Right renal pelvis (tissue), 4 donors: Measurements from ENCODE around the gene MSI2. TPM values are rescaled to one million over a fixed set of nuclear protein-coding genes. Genes with fewer than 3 reads are reported as not detected.

Experiments
- DNase-seq, 4 donors: peaks; one replicate each; pipeline ENCODE4 v3.0.0-alpha.2; 2013; ENCODE audit warnings: low read depth in 4 of 4, low spot score in 3 of 4, missing footprints in 1 of 4
- polyA plus RNA-seq, 4 donors: library from polyadenylated mRNA; unstranded; fragments of 120-200 nt; gene quantifications; one replicate each; pipeline ENCODE4 v1.2.1, GENCODE V29; 2013; ENCODE audit not compliant: insufficient read length in 4 of 4

Gene MSI2
- polyA plus RNA-seq, 4 donors: 87.4 to 99.4 (median 98.4) TPM

DNA sequence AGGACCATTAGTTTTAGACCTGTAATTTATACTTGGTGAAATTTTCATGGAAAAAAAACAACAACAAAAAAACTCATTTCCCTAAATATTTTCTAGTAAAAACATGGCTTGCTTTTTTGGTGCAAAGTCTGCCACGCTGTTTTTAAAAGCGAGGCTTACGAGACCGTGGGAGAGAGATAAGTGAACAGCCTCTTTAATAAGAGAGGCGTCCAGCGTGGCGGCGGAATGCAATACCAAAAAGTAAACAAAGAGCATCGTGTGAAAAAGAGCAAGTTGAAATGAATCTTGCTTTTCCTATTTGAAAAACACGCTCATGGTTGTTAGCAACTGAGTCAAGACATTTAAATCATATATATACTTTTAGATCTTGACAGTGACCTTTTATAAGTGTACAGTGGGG, 10.5 kb upstream of the MSI2 start:
- no peak for DNase-seq

DNA sequence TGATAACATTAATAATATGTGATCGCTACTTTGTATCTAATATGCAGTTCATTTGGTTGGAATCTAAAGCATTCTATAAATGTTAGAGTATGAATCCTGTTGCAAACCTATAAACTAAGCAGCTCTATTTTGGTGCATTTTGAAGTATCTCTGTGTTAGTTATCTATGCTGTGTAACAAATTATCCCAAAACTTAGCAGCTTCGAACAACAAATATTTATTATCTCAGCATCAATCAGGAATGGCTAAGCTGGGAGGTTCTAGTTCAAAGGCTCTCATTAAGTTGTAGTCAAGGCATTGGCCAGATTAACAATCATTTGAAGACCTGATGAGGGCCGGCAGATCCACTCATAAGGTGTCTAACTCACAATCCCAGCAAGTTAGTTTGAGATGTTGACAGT, 10.1 kb upstream of the MSI2 start:
- no peak for DNase-seq

DNA sequence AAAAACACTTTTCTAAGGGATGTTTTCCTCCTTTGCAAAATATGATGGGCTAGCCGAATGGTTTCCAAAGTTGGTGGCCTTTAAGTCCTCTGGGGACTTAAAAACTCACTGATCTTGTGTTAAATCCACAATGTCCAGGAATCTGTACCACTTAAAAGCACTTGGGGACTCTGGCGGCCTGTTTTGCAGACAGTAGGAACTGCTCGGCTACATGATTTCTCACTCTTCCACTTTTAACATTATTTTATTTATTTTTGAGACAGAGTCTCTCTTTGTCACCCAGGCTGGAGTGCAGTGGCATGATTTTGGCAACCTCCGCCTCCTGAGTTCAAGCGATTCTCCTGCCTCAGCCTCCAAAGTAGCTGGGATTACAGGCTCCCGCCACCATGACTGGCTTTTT, 9.1 kb upstream of the MSI2 start:
- DNase-seq: no peak

DNA sequence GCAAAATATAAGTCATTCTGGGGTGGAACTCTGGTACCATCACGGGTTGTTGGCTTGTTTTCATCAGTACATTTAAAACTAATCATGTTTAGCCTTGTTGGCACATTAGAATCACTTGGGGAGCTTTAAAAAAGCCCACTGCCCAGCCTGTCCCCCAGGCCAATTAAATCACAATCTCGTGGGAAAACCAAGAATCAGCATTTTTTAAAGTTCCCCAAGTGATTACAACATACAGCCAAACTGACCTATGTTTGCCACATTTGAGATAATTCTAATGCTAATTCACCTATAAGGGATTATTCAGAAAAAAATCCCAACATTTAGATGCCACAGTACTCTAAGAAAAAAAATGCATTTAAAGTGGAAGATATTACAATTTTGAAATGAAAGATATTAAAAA, 8.4 kb upstream of the MSI2 start:
- no peak for DNase-seq

DNA sequence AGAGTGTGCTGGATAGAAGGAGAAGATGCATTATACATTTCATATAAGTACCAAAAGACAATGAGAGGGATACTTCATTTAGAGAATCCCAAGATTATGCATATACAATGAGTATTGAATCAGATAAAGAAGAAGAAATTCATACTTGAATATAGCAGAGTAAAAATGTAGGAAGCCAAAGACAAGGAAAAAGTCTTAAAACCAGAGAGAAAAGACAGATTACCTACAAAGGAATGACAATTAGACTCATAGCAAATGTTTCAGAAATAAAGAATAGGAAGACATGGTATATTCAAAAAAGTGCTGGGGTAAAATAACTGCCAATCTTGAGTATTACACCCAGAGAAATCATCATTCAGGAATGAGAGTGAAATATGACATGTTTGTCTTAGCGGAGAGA, 6.8 kb upstream of the MSI2 start:
- no peak for DNase-seq

DNA sequence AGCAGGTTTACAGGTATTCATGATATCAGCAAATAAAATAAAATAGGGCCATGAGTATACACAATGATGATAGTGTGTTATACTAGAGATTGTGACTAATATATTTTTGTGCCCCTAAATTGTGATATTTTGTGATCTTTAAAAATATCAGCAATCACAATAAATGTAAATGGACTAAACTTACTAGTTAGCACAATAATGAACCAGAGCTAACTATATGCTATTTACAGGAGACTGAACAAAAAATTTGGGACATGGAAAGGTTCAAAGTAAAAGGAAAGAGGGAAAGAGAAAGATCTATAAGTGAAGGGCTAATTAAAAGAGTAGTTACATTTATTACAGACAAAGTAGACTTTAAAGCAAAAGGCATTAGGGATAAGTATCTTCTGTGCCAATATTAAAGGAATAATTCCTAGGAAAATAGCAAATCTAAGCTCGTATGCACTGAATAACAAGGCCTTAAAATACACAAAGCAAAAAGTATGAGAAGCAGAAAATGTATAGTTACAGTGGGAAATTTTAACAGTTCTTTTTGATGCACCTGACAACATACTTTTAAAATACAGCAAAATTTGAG, 5.0 kb upstream of the MSI2 start:
- DNase-seq: no peak

DNA sequence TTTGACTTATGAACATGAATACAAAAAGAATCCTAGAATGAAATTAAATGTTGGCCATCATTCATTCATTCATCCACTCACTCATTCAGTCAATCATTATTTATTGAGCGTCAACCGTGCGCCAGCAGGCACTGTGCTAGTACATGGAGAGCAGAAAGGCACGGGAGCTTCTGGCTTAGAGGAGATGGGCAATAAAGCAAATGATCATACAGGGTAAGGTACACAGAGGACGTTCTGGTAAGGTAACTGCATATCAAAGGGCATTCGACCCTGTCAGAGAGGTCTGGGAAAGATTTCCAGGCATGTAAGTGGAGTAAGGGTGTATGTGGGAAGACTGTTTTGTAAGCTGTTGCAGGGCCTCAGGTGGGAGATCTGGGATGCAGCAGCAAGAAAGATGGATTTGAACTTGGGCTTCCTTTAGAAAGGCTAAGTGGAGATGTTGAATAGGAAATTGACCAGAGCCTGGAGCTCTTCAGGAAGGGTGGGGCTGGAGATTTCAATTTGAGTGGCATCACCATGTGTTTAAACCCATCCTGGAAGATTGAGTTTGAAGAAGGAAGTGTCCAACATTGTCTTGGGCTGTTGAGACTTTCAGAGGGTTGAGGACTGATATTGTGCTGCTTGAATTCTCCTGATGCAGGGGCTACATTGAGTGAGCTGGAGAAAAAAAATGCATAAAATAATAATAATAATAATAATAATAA, 2.8 kb upstream of the MSI2 start:
- no peak for DNase-seq

DNA sequence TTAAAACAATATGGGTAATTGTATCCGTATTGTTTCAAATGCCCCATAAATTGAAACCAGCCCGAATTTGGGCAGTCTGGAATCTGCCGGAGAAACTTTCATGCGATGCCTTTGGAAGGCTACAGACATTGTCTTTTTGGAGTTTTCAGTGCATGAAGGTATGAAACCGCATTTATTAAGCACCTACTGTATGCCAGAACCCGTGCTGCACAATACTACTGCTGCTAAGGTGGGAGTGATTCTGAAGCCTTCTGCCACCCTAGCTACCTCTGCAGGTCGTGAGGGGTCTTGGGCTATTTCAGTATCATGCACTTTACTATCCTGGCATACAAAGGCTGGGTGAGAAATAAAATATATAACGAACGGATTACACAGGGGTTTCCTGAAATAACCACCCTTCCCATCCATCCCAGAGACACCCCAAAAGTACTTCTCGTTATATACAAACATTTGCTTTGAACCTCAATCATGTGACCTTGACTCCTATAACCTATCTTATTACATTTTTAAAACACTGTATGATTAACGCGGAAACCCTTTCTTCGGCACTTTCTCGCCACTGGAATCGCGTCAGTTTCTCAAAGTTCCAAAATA, 1.0 kb upstream of the MSI2 start:
- no peak for DNase-seq

DNA sequence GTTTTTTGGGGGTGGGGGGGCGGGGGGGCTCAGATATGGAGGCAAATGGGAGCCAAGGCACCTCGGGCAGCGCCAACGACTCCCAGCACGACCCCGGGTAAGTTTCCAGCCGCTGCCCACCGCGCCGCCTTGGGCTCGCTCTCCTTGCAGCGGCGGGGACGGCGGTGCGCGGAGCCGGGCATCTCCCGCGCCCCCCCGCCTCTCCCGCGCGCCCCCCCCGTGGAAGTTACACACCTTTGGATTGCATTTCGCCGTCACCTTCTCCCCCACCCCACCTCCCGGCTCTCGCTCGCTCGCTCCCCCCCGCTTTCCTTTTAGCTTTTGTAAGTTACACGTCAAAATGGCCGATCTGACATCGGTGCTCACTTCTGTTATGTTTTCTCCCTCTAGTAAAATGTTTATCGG, 387 bp downstream of the MSI2 start:
- no peak for DNase-seq

DNA sequence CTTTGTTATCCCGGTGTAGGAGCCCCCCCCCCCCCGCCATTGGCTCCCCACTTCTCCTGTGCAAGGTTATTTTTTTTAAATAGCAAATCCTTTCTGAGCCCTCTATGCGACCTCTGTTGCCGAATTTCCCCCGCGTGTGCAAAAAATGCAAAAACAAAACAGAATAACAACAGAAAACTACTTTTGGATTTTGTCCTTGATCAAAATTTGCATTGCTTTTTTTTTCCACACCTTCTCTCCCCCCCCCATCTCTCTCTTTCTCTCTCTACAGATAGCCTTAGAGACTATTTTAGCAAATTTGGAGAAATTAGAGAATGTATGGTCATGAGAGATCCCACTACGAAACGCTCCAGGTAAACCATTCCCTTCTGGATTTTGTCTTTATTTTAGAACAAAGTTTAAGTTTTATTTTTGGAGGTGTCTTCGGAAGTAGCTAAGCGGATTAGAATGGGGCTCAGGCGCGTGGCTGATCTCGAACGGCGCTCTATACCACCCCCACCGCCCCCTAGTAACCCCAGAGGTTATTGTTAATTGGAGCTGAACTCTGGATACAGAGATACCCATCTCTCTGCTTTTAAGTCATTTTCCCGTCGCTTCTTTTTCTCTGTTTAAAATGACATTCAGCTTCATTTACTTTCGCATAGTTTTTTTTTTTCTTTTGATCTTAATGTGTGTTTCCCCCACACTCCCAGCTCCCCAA, 1.0 kb downstream of the MSI2 start:
- DNase-seq: no peak

DNA sequence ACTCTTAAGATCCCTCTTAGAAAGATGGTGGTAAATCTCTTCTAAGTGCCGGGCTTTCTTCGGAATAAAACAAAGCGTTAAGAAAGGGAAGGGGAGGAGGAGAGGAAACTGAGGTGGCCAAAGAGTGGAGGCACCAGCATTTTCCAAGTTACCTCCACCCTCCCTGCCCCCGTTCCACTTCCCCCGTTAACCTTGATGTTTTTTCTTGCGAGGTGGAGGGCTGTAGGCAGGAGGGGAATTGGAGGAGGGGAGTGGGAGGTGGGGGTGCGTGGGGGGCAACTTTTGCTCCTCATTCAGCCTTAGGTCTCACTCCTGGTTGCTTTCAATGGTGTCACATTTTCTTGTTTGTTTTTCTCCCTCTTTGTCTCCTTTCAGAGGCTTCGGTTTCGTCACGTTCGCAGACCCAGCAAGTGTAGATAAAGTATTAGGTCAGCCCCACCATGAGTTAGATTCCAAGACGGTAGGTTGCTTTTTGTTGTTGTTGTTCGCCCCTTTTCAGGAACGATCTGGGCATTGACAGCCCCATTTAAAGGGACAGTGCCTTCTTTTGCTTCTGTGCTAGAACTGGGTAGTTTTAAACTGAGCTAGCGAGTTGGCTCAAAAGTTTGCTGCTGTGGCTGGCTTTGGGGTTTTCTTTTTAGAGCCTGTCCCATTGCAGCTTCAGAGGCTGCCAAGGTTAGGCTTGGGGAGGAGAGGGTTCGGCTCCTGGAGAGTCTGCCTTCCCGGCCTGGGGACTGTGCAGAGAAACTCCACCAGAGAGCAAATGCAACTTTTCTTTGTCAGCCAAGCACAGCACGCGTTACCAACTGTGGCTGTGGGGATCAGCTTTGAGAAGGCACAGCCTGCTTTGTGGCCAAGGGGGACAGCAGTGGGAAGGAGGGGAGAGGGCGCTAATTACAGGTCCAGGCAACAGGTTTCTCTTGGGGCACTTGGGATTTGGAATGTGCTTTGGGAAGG, 1.9 kb downstream of the MSI2 start:
- no peak for DNase-seq

DNA sequence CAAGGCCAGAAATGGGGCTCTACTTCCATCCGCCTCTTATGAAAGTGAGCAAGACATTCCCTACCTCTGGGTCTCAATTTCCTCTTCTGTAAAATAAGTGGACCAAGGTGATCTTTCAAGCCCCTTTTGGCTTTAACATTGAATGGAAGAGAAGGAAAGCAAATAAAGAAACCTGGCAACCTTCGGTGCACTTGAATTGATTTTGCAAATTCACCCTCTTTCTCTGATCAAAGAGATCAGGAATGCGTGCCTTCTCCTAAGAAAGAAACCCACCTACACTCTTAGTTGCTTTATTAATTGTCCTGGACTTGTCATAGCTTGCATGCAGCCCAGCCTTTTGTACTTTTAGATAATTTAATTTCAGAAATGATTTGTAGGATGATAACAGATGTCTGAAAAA, 3.0 kb downstream of the MSI2 start:
- DNase-seq: no peak

DNA sequence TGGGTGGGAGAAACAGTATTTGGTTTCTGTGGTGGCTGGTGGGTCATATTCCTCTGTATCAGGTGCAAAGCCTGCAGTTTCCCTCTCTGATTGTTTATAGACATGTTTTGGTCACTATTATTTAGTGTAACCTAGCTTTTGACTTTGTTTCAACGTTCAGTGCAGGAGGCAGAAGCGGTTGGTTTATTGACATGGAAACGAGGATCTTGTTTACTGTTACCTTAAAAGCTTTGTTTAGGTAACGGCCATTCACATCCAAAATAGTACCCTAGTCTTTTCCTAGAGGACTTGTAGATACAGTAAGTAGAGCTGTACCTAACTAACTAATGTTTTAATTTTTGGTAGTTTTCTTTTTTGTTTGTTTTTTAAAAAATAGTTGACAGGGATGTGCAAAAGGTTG, 3.5 kb downstream of the MSI2 start:
- DNase-seq: no peak

DNA sequence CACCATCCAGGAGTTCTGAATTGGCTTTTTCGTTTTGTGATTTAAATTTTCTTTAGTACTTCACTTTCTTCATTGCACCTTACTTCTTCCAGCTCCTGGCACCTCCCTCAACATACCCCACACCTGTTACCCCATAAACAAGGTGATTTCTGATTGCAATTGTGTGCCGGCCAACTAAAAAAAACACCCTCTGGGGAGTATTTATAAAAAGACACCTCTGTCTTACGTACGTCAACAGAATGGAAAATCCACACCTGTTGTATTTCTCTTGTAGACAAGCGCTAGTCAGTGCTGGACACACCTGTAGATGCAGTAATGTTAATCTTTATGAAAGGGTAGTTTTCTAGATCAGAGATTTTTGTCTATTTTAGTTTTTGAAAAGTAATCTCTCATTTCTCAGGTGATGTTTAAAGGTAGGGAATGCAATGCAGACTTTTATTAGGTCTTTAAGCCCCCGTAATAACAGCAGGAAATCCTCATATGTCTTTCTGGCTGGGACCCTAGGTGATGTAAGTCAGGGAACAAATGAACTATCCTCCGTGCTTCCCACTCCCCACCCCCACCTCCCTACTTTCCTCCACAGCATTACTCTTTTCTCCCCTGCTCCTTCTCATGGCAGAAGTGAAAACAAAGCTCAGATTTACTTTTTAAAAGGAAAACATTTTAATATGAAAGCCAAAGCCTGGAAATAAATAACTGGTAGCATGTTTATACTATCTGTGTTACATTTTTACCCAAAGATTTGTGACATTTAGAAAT, 4.2 kb downstream of the MSI2 start:
- no peak for DNase-seq

DNA sequence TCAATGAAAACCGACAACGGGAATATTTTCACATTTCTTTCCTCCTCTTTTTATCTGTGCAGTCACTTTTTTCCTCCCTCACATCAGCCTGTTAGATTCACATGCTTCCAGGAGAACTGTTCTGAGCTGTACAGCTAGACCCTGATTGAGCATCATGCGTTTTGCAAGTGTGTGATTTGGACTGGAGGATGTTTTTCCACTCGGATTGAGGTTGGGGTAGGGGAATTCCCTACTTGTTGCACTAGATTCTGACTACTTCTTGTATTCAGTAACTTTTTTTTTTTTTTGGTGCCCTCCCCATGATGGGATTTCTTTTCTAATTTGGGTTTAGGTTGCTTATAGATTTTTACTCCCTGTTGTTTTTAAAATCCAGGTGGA, 4.8 kb downstream of the MSI2 start:
- no peak for DNase-seq

DNA sequence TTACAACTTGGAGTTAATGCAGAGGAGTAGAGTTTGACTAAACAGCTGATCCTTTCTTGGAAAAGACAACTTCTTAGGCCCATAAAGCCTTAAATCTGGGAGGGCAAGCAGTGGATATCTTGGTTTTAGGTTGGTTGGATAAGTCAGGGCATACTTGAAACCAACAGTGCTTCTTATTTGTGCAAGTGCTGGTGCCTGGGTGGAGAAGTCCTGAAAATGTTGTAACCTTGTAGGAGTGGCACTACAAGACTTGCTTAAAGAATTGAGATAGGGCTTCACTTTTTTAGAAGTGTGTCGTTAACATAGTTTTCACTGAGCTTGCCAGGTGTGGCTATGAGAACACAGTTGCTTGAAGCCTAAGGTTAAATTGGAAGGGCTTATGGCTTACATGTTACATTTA, 6.2 kb downstream of the MSI2 start:
- no peak for DNase-seq

DNA sequence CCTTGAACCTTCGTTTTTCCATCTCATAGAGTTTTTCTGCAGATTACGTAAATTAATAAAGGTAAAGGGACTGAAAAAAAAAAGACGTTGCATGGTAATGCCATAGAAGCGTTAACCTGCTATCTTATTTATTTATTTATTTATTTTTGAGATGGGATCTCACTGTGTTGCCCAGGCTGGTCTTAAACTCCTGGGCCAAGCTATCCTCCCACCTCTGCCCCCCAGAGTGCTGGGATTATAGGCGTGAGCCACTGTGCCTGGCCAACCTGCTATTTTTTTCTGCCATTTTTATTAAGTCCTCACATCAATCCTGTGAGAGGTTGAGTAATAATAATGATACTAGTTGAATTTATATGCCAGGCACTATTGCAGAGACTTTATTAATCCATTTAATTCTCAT, 7.9 kb downstream of the MSI2 start:
- no peak for DNase-seq

DNA sequence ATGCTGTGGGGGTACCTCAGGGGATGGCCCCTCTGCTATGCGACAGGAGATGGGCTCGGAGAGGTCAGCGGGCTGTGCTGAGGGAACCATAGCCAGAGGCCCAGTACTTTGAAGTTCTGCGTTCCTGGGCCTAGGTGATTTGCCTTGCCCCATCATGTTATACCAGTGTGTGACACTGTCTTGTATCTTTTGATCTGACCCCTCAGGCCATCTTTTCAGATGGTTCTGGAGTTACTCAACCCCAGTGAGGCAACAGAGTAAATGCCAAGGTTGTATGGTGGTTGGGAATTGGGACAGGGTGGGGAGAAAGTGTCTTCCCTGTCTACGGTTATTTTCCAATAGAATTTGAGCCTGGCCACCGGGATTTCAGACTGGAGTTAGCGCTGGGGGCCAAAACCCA, 8.5 kb downstream of the MSI2 start:
- no peak for DNase-seq

DNA sequence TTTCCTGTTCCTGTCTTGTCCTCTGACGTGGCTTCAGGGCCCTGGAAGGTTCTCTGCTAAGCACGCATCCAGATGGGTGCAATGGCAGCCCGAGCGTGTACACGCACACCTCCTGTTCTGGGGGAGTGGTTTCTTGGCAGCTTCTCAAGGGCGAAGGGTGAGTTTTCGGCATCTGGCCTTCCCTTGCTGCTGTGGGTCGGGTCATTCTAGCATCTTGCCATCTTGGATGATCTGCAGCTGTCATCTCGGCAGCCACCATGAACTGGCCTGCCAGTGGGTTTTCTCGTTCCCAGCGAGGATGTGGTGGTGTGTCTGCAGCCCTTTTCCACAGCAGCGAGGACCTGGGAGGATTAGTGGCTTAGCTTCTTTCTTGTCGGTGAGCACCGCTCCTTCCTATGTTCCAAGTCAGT, 10.6 kb downstream of the MSI2 start:
- no peak for DNase-seq

DNA sequence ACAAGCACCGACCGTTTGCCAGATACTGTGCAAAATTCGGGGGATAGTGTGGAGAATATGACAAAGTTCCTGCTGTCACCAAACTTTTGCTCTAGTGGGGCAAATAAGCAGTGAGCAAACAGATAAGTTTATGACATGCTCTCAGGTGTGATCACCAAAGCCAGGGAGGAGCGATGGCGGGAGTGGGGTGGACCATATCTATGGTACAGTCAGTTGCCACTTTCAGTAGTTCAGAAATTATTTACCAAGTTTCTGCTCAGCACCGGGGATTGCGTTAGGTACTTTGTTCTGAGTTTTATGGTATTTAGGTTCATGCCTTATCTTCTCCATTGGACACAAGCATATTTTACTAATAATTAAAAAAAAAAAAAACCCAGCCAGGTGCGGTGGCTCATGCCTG, 11.9 kb downstream of the MSI2 start:
- DNase-seq: no peak
